ENCODE measurements around the gene MAP10.

MAP10 gene

DNA sequence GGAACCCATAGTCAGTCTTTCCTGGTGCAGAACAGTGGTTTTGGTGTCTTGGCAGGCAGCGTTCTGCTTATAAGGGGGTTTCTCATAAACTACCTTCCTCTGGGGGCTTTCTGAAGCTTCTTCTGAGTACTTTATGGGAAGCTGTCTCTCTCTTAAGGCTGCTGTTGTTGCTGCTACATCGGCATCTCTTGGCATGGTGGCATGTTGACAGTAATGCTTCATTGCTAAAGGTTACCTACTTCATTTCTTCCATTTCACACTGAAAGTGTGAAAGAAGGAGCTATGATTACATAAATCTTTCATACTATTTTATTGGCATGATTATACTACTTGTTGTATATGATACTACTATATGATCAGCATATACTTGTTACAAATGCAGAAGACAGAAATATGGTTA, 6.3 kb upstream of the MAP10 start:
- no peak for DNase-seq

- DNase-seq, result no peak
Measured at GRCh38 chr1:232806186-232806510, 932 bp downstream of the MAP10 start.

DNA sequence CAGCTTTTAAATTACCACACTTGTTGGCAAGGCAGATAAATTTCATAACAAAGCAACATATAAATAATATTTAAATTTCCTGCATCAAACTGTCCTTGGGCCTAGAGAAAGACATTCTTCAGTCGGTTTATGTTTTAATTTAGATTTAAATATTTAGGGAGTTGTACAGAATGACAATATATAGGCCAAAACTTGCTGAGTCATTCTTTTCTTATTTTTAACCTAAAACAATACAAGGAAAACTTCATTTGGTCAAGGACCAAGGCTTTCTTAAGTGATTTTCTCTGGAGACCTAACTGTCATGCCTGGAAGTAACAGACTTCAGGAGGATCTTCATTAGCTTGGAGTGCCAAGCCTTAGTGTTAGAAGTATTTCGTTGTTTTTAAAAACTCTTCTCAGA, 5.6 kb downstream of the MAP10 start:
- DNase-seq, result no peak

- no peak for DNase-seq
Measured at GRCh38 chr1:232812560-232812959, 7.3 kb downstream of the MAP10 start.

- no peak for DNase-seq
Measured at GRCh38 chr1:232813097-232813496, 7.9 kb downstream of the MAP10 start.

DNA sequence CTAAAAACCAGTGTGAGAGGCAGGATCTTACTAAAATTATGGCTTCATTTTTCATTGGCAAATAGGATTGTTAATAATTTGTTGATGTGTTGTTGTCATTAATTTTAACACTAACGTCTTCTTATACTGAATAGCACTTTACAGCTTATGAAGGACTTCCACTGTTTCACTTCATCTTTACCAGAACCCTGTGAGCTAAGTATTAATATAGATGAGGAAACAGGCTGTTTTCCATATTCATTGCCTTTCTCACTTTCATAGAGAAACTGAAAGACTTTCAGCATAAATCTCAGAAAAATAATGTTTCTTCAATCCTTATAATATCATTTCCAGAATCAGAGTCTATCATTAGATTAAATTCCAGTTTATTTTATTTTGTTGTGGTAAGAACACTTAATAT, 8.5 kb downstream of the MAP10 start:
- no peak for DNase-seq

DNA sequence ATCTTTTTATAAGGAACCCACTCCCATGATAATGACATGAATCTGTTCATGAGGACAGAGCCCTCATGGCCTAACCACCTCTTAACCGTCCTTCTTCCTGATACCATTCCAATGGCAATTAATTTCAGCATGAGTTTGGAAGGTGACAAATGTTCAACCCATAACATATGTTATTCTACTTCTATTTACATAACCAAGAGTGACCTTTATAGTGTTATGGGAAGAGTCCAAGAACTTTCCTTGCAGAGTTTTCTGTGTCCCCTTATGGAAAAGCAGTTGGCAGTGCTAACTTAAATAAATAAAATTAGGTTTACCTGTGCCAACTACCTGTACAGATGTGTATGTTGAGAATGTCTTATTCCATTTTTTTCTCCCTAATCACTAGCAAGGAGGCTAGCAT, 11.1 kb downstream of the MAP10 start:
- no peak for DNase-seq

DNA sequence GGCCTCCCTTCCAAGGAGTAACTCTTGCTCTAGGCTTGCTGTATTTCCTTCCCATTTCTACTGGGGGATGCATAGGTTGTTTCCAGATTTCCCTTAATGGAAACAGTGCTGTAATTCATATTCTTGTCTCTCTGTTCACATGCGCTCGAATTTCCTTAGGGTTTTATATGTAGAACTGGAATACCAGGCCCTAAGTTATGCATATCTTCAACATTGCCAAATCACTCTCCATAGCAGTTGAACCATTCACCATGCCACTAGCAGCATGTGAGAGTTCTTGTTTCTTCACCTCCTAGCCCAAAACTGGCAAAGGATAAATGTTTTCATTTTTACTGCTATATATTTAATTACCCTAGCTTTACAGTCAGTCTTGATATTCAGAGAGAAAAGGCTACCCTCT, 12.8 kb downstream of the MAP10 start:
- DNase-seq, result no peak

GRCh38 chr1:232820431-232820830, 15.2 kb downstream of the MAP10 start:
- no peak for DNase-seq

DNA sequence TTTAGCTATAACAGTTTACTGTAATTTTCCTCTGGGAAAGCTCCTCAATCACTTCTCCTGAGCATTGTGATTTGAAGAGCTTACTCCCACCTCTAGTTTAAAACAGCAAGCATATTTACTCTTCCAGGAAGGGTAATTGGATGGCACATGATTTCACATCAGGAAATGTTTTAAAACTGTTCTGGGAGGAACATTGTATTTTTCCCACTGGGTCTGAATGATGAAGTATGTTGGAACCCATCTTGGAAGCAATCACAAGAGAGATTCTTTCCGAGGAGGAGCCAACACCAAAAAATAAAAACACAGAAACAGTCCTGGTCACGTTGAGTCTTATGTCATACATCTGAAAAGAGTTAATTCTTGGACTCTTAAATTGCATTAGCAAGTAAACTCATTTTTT, 17.3 kb downstream of the MAP10 start:
- DNase-seq, result no peak

- no peak for DNase-seq
Measured at GRCh38 chr1:232826318-232826717, 21.1 kb downstream of the MAP10 start.

- no peak for DNase-seq
Measured at GRCh38 chr1:232830661-232831060, 25.4 kb downstream of the MAP10 start.

GRCh38 chr1:232831895-232832294, 26.7 kb downstream of the MAP10 start:
- DNase-seq, result no peak

DNA sequence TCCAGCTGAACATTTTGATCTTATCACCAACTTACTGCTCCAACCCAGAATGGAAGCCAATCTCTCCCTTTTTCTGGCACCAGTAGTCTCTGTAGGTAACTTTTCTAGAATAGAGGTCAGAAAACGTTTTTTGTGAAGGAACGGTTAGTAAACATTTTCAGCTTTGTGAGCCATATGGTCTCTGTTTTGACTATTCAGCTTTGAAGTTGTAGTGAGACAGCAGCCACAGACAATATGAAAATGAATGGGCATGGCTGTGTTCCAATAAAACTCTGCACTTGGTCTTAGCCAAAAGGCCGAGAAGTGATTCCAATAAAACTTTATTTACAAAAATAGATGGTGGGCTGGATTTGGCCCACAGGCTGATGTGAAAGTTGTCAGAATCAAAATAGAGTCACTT, 28.9 kb downstream of the MAP10 start:
- DNase-seq, result no peak

- DNase-seq, result no peak
Measured at GRCh38 chr1:232835166-232835565, 29.9 kb downstream of the MAP10 start.

DNA sequence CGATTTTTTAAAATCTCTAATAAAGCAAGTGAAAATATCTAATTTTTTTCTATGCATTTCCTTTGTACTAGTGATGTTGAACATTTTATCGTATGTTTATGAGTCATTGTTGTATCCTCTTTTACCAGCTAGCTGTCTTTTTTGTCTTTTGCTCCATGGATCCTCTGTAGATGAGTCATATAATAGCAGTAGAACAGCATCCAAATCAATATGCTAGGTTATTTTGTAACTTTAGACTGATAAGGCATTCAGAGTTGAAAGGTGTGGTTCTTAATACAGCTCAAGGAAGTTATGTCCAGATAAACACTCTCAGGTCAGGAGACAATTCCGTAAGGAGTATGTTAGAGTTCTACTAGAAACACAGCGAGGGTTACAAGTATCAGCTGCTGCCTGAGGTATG, 31.9 kb downstream of the MAP10 start:
- DNase-seq, result no peak

- DNase-seq, result no peak
Measured at GRCh38 chr1:232841823-232842565, 36.8 kb downstream of the MAP10 start.

- no peak for DNase-seq
Measured at GRCh38 chr1:232844791-232845190, 39.6 kb downstream of the MAP10 start.

DNA sequence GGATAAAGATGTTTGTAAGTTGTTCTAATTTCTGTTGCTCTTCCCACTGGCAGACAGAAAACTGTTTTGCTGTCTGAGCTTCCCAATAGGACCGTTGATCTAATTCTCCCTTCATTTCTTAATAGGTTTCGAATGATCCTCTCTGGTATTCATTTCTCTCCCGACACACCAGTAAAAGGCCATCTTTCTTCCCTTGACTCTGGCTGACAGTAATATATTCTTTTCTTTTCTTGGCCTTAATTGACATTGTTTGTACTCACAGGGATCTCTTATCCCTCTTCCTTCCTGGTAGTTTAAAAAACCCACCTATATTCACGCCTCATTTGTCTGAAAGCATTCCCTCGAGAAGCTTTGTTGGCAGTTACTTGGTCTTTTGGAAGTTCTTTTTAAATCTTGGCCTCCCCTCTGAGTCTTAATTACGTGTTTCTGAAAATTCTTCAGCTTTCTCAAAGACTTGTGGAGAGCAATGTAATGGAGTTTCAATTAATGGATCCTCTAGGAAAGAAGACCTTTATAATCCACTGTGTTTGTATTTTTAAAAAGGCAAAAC, 40.3 kb downstream of the MAP10 start:
- no peak for DNase-seq

DNA sequence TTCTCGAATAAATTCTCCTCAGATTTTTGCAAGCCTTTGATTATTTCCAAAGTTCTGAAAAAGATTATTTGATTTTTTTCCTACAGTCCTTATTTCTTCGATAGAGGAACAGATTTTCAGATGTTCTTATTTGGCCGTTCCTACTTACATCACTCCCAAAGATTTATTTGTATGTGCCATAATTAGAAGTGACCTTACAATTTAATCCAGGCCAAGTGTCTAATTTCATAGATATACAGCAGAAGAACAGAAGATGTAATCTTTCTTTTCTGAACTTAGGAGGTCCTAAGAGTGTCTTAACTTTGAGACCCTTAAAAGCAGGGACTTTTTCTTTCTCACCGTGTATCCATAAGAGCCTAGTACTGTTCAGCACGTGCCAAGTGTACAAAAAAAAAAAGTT, 46.3 kb downstream of the MAP10 start:
- DNase-seq, result no peak

GRCh38 chr1:232853994-232854797, 49.0 kb downstream of the MAP10 start:
- no peak for DNase-seq

DNA sequence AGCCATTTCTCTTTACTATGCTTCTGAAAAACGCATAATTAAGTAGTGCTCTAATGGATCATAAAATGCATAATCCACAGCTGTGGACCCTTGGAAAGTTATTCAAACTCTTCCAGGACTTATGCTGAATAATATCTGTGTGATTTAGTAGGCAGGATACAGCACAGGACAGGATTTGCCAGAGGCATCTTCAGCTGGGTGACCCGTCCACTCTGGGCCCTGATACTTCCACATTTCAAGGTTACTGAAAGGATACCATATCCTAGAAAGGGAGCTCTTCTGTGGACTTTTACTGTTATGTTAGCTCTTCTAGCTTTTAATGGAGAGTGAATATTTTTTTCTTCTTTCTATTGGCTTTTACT, 49.6 kb downstream of the MAP10 start:
- no peak for DNase-seq

GRCh38 chr1:232856541-232856940, 51.3 kb downstream of the MAP10 start:
- no peak for DNase-seq

Measured in HCEC 1CT (cell line).